Stimulated activated CD4-positive, alpha-beta T cell treated with anti-CD3 and anti-CD28 coated beads, Interleukin-1b, Interleukin-23, amount 100 ng/mL, for 48 hours (primary cell): ENCODE measurements around the gene ANKRD34A.

Source experiments
- DNase-seq: peaks from one replicate; pipeline ENCODE4 v3.0.0-alpha.2; 2020

The ANKRD34A gene

DNA sequence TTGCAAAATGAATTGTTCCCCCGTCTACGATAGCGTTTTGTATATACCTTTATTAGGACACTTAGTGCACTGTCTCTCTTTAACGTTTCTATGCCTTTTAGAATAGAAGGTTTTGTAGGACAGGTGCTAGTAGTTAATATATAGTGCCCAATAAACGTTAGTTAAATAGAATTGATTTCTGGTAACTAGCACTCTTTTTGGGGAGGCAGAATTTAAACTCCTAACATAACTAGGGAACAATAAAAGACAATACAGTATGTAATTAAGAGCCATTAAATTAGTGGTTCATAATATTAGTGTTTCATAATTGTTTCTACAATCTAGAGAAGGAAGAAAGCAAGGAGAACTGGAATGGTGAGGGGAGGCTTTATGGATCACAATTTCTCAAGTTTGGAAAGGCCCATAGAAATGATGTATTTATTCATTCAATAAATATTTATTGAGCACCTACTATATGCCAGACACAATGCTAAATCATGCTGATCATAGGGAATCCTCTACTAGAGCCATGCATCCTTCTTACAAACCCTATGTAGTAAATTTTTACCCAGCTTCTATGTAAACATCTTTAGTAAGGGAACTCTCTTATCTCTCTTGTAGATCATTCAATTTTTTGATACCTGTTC is 857 bp upstream of the ANKRD34A start:
- DNase-seq, result no peak

DNA sequence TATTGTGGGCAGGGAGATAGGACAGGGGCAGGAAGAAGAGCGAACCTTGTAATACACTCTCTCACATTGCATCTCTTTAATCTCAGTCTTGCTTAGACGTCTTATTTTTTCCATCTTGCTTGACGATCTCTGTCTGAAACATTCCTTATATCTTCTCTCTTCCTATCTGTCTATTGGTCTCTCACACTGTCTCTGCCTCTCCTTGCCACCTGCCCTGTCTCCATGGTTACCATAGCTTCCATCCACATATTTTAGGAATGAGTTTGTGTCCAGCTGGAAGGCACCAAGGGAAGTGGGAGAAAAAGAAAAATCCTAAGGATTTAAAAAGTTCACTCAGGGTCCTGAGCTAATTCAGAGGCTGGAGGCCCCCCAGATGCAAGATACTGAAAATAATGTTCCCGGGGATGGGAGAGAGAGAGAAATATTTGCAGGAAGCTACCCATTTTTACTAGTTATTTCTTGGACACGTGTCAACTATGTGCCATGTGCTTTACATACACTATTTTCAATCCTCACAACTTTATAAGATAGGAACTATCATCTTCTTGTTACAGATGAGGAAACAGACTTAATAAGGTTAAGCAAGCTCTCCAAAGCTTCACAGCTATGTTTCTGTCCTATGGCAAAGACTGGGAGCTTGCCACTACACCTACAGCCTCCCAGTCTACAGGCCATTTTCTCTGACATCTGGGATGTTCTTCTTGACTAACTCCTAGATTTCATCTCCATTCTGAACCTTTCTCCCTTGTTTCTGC is 933 bp downstream of the ANKRD34A start:
- no peak for DNase-seq

DNA sequence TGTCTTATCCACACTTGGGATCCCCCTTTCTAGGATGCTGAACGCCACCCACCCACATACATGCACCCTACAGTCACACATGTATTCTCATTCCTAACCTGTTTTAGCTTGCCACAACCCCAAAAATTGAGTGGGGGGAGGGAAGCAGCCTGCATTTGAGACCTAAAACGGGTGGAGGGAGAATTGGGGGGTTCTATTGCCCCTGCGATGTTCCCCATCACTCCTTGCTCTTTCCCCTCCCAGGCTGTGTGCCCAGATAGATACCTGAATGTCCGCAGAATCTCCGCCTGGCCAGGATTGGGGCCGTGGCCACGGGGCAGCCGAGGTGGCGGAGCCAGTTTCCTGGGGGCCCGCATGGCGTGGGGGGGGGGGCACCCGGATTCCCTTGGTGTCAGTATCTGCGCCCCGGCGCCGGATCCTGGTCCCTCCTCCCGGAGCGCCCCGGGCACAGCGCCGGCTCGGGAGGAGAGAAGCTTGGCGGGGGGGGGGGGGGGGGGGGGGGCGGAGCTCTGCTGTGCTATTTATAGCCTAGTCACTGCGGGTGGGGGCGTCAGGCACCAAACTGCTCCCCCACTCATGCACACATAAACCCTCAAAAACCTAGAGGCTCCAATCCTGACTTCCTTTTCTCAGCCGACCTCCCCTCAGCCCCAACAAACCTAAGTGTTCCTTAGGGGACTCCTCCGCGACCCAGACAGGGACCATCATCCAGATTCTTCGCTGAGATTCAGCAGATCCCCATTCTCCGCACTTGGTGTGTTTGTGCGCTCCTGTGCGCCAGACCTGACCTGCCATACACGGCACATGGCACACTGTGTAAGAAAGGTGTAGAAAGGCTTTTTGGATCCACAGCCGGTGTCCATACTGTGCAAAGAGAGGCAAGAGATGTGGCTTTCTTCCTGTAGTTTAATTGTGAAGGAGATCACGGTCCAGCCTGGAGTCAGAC is 1.9 kb downstream of the ANKRD34A start:
- peak; percentile 33 for DNase-seq

DNA sequence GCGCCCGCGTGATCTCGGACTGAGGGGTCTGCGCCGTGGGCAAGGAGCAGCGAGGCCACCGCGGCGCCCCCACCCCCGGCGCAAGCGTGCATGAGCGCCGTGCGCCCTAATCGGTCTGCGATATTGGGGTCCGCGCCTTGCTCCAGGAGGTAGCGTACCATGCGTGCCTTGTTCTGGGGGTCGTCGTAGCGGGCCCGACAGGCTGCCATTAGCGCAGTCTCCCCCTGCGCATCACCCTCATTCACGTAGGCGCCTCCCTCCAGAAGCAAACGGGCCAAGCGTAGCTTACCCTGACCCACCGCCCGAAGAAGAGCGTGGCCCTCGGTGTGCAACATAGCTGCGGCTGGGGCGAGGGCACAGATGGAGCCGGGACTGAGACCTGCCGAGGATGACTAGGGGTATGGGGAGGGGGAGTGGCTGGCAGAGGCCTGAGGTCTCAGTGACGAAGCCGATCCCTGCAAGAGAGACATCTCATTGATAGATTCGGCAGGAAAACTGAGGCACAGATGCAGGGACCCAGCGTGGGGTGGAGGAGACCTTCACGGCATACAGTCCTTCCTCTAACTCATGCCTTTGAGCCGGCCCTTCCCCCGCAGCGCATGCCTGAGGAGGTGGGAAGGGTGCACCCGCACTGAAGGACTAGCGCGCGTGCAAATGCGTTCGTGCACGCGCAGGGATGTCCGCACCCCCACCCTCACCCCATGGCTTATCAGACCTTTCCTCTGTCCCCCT is 2.8 kb downstream of the ANKRD34A start:
- peak; percentile 69 for DNase-seq

DNA sequence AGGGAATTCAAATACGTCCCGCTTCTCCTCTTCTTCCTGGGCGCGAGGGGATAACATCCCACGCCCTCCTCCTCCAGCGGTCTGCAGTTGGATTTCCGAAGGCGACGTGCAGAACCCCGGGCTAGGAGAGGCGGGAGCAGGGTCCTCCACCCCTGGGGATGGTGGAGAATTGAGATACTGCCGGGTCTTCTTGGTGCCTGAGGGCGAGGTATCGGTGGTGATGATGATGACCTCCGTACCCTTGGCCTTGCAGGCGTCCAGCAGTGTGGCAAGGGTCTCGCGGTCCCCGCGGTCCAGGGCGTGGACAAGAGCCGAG is 3.3 kb downstream of the ANKRD34A start:
- no peak for DNase-seq

DNA sequence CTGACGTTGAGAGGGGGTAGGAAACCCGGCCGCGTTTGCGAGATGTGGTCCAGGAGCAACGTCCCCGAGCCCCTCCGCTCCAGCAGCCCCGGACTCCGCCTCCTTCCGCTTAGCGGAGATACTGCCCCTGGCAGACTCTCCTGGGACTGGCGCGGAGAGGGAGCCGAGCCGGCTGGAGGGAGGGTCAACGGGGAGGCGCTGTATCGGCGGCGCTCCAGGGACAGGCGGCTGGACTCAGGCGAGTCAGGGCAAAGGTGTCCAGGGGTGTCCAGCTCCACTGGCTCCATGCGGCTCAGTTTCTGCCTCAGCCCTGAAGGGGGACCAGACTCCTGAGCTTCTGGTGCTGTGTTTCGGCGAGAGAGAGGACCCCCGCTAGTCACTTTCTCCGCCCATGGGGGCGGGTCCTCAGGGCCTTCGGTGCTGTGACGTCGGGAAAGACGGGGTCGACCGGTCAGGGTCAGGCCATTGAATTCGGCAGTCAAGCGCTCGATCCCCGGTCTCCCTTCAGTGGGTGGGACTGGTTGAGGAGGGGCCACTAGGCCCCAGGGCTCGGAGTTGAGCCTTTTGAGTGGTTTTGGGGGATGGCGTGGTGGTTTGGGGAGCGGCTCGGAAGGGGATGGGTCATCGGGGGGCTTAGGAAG is 3.8 kb downstream of the ANKRD34A start:
- DNase-seq, result peak; percentile 36

DNA sequence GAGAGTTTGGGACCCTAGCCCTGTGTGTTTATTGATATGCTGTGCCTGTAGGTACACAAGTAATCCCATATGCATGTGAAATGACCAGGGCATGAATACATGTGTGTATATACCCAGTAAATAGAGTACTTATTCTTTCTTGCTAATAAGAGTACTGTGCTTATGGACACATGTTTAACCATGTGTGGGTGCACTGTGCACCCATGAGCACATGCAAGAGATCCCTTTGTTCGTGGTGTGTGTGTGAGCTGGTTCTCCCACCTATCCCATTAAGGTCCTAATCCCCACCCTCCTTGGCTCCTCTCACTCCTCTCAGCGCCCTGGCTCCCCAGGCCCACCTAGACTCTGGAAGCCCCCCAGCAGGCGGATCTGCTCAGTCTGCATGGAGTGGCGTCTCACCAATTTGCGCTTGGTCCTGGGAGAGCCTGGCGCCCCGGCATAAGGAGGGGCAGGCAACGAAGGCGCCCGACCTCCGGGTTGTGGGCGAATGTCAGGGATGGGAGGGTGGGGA is 4.4 kb downstream of the ANKRD34A start:
- DNase-seq, result no peak

DNA sequence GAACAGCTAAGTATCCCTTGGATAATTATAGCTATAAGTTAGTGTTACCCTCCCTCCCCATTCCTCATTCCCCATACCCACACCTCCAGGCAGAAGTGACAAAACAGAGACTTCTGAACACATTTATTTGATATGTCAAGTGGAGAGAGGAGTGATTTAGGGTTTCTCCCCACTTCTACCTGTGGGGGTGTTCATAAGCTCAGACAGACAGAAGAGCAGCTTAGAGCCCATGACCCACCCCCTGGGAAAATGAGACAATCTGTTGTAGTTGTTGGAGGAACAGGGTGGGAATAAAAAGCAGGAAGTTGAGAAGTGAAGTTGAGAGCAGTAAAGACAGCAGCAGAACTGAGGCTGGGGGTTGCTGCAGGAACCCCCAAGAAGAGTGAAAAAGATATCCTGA is 5.0 kb downstream of the ANKRD34A start:
- no peak for DNase-seq

DNA sequence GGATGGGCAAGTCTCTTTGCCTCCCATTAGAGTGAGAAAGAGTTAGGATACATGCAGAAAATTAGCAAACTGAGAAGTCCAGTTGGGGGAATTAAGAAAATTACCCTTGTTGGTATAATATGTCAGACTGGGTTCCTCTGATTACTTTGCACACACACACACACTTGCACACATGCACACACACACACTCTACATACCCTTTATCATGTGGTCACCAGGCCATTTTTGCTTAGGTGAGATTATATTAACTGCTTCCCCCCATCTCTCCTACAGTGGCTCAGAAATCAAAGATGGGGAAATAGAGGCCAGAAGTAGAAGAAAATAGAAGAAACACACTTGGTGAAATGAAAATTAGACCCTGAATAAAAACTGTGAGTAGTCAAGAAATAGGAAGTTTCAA is 5.6 kb downstream of the ANKRD34A start:
- DNase-seq, result no peak

DNA sequence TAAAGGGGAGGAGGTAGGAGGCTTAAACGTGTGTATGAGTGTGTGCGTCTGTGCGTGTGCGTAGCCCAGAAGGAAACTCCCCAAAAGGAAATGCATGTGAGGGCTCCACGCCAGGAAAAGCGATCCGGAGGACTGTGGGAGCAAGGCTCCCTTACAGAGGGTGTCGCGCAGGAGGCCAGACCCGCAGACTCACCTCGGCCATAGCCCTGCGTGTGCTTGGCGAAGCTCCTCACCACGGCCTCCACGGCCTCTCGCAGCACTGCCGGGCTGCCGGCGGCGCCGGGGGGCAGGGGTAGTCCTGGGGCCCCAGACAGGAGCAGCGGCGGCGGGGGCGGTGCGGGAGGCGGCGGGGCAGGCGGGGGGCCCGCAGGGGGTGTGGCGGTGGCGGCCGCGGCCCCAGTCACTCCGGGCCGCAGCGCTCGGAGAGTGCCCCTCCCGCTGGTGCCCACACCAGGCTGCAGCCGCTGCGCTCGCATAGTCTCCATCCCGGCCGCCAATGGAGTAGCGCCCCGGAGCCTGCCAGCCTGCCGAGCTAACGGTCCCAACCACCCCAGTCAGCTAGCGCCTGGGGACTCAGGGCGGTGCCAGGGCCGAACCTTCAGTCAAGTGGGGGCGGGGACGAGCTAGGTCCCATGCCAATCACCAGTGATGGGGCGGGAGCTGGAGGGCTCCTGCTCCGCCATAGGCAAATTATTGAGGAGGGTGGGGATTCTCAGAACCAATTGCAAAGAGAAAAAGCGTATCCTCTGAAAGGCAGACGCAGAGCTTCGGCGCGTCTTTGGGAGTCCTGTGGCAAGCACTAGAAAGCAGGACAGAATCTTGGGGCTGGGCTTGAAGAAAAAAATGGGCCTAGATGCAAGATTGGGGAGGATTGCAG is 6.7 kb downstream of the ANKRD34A start, which contains the start of gene LIX1L:
LIX1L (minus strand) TSS at position 575 of the 877 bp plus-strand sequence; CDS start at position 485, 90 bp downstream.
- peak; percentile 97 for DNase-seq

DNA sequence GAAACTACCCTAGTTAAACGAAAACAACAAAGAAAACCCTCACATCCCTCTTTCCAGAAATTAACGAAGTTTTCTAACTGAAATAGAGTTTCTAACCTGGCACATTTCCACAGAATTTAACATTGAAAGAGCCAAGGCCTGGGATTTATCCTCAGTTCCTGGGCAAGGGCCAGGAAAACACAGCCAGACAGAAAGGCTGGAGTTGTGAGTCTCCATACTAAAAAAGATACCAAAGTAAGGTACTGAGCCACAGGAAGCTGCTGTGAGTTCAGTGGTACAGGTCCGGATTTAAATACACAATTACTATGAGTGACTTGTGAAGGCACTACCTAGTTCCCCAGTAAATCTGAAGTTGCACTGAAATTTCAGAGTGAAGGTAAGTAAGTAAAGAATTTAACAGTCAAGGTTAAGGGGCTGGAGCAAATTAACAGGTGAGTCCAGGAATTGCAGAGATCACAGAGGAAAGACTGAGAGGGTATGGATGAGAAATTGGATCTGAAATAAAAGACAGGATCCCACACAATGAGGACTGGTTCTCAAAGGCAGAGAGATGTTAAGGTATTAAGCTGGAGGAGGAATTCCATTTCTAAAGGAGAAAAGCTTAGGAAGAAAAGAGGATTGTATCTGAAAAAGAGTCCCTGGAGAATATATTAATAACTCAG is 7.5 kb downstream of the ANKRD34A start:
- no peak for DNase-seq

DNA sequence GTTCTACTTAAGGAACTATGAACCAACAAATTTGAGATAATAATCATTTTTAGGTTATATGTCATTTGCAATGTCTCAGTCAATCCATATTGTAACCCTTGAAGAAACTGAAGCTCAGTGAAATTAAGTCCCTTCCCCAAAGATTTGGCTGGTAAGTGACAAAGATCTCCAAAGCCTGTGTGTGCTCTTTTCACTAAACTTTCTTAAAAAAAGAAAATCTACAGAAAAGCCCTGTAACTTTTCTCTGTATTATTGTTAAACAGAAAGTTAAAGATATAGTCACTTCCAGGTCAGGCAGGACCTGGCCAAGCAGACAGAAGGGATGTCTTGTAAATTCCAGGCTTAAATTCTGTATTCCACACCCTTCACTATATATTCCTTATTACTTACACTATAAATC is 8.0 kb downstream of the ANKRD34A start:
- DNase-seq, result no peak

DNA sequence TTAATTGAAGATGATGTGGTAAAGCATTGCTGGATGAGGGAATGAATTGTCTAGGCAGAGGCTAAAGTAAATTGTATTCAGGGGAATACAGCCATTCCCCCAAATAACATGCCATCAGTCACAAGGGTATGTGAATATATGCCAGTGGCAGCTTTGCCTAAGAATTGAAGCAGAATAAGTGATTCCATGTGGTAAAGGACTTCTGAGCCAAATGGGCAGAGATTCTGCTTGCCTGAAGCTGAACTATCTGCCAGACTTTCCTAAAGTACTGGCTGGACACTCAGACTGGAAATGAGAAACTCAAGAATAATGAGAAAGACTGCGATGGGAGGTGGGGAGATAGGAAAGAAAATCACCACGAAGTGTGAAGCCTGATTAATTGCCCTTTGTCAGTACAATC is 8.9 kb downstream of the ANKRD34A start:
- no peak for DNase-seq

DNA sequence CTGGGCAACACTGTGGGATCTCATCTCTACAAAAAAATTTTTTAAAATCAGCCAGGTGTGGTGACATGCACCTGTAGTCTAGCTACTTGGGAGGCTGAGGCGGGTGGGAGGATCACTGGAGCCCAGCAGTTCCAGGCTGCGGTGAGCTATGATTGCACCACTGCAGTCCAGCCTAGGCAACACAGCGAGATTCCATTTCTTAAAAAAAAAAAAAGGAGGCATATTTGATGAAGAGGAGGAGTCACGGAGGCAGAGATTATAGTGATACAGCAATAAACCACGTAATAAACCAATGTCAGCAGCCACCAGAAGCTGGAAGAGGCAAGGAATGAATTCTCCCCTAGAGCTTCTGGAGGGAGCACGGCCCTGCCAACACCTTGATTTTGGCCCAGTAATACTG is 10.5 kb downstream of the ANKRD34A start:
- DNase-seq, result no peak

DNA sequence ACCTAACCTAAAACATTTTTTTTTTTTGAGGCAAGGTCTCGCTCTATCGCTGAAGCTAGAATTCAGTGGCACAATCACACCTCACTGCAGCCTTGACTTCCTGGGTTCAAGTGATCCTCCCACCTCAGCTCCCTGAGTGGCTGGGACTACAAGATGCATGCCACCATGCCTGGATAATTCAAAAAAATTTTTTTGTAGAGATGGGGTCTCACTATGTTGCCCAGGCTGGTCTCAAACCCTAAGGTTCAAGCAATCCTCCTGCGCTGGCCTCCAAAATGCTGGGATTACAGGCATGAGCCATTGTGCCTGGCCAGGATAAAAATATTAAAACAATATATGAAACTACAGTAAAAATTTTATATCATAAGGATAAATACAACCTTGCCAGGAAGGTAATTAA is 11.5 kb downstream of the ANKRD34A start:
- DNase-seq, result no peak

DNA sequence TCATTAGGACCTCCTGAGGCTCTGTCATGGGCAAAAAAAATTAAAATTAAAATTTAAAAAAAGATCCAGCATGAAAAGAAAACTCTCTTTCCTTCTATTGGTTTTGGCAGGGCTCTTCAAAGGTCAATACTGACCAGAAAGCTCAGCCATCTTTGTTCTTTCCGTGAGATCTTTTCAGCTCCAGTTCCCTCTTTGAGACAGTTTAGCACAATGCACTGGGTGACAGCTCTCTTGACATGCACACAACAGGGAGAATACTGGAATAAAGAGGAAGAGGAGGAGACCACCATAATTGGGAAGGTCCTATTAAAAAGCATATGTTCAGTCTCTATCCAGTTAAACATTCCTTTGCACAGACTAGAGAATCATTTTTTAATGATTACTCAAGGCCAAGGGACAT is 12.8 kb downstream of the ANKRD34A start:
- DNase-seq, result no peak

DNA sequence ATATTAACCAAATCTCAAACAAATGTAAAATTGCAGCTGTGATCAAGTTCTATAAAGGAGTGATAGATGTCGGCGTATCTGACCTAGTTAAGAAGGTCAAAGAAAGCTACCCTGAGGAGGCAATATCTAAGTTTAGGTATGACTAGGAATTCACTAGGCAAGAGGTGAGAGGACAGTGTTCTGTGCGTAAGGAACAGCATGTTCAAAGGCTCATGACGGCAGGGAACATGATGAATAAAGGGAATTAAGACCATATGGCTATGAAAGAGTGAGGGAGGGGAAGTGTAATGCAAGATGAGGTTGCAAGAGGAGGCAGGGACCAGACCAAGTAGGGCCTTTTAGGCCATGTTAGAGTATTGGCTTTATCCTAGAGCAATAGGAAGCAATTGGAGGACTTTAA is 15.2 kb downstream of the ANKRD34A start:
- DNase-seq, result no peak

DNA sequence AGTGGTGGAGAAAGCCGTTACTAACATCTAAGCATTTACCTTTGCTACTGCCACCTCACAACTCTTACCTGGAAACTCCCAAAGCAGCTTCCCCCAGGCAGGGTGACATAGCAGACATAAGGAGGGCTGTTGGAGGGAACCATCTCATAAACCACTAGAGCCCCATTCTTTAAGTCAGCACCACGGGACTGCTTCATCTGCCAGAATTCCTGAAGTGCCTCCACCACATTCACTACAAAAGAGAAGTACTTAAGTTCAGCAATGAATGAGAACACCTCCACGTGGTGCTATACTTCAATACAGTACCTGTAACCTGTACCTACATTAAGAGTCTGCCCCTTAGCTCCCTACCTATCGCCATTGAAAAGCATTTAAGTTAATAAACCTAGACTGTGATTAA is 16.8 kb downstream of the ANKRD34A start:
- no peak for DNase-seq

DNA sequence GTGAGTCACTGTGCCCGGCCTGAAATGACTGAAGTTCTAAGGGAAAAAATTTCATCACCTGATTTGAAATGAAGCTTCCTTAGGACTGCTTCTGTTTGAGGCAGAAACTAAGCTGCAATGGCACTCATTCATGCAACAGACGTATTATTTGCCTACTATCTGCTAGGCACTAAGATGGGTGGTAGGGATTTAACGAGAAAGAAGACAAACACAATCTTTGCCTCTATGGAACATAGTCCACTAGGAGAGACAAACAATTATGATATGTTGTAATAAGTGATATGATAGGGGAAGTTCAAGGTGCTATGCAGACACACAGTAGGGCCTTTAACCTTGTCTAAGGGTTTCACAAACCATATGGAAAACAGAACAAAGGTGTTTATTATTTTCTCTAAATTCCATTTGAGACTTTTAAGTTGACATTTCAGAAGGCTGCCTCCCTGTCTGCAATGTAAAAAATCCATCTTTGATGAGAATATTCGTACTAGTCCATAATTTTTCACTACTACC is 17.8 kb downstream of the ANKRD34A start:
- DNase-seq, result no peak

DNA sequence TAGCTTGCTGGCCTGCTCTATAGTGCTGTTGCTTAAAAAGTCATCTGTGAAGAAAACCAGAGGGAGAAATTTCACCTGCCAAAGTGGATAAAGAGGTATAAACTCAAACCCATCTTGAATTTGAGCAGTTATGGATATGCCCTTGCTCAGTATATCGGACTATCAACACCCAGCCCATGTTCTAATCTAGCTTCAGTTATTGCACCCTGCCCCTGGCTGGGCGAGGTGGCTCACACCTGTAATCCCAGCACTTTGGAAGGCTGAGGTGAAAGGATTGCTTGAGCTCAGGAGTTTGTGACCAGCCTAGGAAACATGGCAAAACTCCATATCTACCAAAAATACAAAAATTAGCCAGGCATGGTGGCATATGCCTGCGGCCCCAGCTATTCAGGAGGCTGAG is 19.8 kb downstream of the ANKRD34A start:
- DNase-seq, result no peak
